GM18517 (cell line): Measurements from ENCODE around the gene SELENOM.

Experiments used
- ATAC-seq: cut with Tn5 transposase; IDR thresholded peaks from one replicate; pipeline ENCODE4 v1.9.1; 2021; ENCODE audit warnings: mild to moderate bottlenecking, moderate library complexity; ENCODE audit not compliant: unreplicated experiment

The SELENOM gene

DNA sequence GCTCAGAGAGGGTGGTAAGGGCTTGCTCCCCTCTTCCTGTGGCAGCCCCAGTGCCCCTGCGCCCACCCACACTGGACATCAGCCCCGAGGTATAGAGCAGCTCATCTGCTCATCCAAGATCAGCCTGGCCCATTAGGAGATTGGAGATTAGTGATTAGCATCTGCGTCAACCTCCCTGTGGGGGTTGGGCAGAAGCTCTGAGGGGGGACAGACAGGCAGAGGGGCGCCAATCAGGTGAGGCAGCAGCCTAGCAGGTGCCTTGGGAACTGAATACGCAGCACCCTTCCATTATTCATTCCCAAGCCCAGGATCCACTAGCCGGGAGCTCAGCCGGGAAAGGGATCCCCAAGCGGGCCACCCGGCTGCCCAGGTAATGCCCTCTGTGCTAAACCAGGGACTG lies 15.2 kb downstream of the SELENOM start:
- ATAC-seq, result no peak

DNA sequence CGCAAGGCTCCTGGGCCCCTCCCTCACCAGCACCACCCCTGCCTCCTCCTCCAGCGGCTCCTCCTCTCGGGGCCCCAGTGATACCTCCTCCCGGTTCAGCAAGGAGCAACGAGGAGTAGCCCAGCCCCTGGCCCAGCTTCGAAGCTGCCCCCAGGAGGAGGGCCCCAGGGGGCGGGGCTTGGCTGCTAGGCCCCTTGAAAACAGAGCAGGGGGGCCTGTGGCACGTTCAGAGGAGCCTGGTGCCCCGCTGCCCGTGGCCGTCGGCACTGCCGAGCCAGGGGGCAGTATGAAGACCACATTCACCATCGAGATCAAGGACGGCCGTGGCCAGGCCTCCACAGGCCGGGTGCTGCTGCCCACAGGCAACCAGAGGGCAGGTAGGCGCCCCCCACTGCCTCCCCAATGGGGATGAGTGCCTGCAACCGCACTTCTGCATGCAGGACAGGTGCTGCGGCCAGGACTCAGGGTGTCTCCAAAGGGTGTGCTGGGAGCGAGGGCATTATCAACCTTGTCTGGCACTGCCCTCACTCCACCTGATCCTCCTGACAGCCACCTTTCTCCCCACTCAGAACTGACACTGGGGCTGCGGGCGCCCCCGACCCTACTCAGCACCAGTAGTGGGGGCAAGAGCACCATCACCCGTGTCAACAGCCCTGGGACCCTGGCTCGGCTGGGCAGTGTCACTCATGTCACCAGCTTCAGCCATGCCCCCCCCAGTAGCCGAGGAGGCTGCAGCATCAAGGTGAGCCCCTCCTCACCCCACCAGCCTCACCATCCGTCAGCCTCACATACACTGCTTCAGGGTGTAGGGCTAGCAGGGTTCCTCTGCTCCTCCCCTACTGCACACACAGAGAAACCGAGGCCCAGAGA lies 16.0 kb downstream of the SELENOM start:
- ATAC-seq, result no peak

DNA sequence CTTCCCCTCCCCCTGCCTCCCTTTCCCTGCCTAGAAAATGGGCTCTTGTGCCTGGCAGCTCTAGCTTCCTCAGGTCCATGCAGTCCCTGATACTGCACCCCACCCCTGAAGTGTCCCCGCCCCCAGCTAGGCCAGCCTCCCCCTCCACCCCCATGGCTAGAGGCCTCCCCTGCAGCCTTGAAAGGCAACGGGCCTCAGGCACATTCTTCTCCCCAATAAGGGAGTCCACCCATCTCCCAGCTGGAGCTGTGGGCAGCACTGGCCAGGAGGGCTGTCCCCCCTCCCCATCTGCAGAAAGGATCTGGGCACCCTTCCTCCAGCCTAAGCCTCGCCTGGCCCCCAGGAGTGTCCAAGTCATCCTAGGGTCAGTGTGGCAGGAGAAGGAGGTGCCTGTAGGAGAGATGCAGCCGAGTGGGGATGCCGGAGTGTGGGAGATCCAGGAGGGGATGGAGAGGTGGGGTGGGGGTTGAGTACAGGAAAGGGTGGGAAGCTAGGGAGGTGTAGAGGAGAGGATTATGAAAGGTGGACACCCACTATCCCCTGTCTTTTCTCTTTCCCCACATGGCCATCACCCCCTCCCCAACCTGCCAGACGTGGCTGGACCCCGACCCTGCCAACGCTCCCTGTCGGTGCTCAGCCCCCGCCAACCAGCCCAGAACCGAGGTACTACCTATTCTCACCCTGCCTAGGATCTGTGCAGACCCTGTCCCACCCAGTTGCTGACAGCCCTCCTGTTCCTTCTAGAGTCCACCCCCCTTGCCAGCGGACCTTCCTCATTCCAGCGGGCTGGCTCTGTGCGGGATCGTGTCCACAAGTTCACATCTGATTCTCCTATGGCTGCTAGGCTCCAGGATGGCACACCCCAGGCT lies 16.9 kb downstream of the SELENOM start:
- ATAC-seq, result no peak

DNA sequence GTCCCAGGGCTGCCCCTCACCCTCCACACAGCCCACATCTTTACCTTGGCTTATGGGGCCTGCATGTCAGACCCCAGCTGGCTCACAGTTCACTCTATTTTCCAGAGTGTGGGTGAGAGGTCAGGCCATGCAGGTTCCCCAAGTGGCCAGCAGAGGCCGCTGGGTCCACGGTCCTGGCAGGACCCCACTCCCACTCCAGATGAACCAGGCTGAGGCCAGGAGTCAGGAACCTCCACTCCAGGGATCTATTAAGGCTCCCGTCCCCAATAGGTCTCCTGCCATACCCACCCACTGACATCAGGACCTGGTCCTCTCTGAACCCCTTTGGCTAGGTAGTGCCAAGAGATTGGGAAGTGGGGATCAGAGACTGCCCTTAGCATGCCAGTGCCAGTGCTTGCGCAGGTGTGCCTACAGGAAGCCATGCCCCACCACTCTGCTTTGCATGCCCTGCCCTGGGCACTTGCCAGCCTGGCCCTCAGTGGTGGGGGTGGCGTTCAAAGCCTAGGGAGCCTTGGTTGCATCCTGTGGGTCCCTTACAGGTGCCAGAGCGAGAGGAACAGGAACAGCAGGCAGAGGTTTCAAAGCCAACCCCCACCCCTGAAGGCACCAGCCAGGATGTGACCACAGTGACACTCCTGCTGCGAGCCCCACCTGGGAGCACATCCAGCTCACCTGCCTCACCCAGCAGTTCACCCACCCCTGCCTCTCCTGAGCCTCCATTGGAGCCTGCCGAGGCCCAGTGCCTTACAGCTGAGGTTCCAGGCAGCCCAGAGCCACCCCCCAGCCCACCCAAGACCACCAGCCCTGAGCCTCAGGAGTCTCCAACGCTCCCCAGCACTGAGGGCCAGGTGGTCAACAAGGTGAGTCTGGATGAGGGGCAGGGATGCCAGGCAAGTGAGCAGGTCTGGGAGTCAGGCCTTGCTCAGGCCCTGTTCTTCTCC lies 17.9 kb downstream of the SELENOM start:
- ATAC-seq, result no peak

DNA sequence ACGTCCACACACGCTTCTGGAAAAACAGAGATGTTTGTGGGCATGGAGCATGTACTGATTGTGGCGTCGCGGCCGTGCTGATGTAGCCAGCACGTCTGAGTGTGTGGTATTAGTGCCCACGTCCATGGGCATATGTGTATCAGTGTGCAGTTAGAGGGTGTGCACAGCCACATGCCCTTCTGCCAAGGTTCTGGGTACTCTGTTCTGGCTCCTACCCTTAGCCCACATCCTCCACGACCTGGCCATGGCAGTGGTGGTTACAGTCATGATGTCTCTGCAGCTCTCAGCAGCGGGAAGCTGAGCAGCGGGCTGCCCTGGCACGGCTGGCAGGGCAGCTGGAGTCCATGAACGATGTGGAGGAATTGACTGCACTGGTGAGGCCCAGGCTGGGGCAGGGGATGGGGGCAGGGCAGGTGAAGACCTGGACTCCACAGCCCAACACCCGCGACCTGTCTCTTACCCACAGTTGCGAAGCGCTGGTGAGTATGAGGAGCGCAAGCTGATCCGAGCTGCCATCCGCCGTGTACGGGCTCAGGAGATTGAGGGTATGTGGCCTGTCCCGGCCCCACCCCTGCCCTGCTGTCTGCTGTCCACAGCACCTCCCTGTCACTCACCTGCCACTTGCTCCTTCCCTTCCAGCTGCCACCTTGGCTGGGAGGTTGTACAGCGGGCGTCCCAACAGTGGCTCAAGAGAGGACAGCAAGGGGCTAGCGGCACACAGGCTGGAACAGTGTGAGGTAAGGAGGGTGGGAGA lies 19.0 kb downstream of the SELENOM start:
- no peak for ATAC-seq

DNA sequence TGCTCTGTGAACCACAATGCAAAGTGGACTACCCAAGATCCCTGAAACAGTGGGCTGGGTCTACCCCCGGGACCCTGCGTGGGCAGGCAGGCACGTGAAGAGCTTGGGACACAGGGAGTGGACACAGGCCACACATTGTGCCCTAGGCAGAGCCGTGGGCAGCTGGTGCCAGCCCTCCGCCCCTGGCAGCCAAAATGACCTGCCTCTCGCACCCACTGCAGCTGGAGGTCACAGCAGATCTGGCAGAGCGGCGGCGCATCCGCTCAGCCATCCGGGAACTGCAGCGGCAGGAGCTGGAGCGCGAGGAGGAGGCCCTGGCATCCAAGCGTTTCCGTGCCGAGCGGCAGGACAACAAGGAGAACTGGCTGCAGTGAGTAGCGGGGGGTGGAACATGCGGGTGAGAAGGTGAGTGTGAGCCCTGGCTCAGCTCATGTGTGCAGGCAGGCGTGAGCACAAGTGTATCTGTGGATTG lies 19.6 kb downstream of the SELENOM start:
- no peak for ATAC-seq

DNA sequence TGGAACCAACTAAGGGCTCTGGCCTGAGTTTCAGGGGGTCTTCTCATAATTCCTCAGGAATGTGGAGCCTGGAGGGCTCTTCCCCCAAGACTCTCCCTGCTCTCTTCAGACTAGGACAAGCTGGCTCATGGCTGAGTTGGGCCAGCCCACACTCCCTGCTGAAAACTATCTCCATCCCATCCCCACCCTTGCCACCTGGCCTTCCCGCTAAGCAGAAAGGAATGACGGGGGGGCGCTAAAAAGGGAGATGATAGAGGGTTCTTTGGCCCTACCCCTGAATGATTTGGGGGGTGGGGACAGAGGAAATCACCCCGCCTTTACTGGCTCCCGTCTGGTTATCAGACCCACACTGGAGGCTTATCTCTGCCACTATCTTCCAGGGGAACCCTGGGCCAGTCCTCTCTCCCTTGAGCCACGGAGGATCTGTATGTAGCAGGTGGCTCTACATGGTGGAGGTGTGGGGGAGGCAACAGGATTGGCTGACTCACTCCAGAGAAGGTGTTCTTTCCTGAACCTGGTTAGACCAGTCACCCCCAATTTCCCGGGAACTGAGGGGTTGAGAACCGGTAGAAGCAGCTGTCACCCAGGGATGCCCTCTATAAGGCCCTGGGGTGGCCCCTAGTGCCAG lies 20.6 kb downstream of the SELENOM start:
- no peak for ATAC-seq

DNA sequence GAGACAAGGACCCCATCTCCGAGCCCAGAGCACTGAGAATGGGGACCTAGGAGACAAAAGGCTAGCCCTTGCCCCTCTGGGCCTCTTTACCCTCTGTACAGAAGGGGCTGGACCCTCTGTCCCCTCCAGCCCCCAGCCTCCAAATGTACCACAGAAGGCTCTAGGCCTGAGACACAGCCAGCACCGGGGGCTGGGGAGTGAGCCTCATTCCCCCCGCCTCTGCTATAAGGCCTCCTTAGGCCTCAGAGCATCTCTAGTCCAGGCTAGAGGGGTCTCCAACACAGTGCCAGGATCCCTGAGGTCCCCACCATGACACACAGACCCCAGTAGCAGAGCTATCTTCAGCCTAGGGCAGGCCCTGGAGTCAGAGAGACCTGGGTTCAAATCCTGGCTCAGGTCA lies 21.4 kb downstream of the SELENOM start:
- ATAC-seq, result no peak

DNA sequence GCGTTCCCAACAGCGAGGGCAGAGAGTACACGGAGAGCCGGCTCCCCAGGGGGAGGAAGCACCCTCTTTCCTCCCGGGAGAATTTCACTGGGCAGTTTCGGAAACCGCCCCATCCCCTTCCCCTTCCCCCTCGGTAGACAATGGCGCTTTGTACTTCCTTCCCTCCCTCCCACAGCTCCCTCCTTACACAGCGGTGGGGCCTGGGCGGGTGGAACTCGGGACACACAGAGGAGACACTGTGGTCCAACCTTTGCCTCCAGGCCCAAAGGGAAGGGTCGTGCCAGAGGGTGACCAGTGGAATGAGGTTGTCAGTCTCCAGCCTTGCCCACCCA lies 21.9 kb downstream of the SELENOM start:
- no peak for ATAC-seq

DNA sequence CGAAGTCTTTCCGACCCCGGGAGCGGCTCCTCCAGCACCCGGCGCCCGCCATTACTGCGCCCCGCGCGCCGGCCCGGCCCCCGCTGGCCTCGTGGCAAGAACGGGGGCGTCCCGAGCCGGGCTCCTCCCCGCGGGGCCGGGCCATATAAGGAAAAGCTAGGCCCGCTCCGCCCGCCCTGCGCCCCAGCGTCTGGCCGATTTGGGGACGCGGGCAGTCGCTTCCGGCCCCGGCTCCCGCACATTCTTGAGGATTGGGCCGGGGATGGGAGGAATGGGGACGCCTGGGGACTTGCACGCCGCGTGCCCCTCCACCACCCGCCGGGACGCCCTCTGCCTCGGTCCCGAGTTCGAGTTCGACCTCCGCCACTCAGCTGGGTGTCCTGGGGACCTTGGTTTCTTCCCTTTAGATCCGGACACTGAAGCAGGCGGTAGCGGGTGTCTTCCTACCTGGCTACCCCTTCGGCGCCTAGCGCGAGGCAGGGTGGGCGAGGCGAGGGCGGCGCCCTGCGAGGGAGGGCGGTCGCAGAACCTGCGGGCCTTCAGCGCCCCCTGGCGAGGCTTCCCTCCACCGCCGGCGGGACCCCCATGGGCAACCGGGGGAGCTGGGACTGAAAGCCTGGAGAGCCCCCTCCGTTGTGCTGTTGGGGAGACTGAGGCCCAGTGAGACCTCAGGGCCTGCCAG lies 22.4 kb downstream of the SELENOM start:
- peak; percentile 47 for ATAC-seq

DNA sequence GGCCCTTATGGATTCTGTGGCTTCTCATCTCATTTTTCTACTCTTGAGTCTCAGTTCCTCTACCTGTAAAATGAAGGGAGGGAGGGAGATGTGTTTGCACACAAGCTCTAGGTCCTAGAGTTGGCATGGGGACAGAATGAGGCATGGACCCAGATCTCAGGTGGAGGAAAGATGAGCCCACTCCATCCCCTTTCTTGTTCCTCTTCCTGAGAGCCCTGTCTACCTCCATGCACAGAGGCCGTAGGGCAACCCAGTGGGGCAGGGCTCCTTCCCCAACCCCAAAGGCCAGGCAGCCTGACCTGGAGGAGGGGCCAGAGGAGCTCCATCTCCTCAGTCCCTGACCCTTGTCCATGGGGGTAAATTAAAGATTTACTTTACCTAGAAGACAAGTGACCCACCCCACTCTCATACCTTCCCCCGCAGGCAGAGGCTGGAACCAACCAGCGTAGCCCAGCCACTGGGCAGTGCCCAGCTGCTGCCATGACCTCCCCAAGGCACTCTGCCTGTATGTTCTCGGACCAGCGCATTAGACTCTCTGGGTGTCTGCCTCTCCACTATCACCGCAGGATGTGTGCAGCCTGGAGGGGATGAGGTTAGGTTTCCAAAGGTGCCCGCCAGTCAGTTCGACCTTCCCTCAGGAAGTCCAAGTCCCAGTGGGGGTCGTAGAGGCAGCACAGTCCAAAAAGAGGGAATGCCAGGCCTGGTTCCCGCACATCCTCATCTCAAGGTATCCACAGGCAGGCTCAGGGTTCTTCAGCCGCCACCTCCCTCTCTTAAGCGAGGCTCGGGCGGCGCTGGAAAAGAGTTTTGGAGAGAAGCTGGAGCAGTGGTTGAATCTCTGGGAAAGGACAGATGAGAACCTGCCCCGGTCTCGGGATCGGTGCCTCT lies 23.2 kb downstream of the SELENOM start:
- ATAC-seq, result peak; percentile 9

DNA sequence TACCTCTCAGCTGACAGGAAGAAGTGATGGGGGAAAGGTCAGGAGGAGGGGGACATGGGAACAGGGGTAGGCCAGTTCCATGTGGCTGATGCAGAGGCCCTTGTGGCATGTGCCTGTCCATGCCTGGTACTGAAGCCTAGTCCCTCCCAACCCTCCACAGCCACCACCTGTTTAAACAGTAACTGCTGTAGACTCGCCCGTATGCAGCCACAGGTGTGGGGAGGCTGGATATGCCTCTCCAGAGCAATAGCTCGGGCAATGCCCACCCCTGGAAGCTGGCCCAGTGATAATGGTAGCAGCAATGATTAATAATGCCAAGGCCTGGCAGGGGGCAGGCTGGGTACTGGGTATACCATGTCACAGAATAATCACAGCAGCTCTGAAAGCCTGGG lies 24.0 kb downstream of the SELENOM start:
- ATAC-seq, result no peak

DNA sequence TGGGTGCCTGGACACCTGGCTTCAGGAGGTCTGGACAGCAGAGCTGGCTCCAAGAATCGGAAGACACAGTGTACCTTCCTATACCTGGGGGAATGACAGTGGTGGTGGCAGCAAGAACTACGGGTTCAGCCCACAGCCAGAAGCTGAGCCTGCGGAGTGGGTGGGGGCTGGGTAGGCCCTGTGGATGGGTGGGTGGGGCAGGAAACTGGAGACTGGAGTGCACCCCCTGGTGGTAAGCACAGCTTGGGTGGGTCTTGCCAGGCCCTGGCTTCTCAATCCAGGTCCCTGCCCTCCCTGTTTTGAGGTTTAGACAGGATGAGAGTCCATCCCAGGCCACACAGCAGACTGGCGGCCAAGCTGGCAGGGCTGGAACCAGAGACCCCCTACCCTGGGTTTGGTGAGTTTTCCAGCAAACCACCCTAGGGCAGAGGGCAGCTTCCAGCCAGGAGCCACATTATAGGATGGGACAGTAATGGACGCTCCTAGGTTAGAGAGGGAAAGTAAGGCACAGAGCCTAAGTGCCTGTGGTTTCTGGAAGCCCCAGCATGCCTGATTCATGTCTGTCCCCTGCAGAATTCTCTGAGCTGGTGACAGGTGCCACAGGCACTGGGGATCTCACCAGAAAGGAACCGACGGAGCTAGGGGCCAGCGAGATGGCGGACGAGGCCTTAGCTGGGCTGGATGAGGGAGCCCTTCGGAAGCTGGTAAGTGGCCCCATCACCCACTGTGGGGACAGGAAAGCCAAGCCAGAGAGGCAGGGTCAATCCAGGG lies 24.6 kb downstream of the SELENOM start:
- ATAC-seq, result no peak

DNA sequence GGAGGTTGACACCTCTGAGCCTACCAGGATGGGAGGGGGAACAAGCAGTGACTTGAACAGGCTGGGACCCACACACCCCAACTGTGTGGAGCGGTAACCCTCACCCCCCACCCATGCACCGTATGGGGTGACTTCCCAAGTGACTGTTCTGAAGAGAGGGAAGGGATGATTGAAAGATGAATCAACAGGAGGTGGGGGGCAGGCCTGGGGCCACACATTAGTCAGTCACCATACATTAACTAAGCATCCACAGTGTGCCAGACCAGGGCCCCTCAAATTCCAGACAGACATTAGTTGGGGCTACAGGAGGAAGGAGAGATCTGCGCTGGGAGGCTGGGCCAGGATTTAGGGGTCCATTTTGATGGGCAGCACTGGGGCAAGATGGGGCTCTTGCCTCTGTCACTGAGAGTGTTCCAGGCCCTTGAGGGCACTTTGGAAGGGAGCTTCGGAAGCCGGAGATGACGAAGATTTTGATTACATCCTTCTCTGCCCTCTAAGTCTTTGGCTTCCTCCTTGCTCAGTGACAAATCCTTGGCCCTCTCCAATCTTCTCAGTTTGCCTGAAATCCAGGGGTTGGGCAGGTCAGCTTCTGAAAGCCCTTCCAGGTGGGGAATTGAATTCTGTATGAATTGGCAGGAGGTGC lies 25.3 kb downstream of the SELENOM start:
- no peak for ATAC-seq

DNA sequence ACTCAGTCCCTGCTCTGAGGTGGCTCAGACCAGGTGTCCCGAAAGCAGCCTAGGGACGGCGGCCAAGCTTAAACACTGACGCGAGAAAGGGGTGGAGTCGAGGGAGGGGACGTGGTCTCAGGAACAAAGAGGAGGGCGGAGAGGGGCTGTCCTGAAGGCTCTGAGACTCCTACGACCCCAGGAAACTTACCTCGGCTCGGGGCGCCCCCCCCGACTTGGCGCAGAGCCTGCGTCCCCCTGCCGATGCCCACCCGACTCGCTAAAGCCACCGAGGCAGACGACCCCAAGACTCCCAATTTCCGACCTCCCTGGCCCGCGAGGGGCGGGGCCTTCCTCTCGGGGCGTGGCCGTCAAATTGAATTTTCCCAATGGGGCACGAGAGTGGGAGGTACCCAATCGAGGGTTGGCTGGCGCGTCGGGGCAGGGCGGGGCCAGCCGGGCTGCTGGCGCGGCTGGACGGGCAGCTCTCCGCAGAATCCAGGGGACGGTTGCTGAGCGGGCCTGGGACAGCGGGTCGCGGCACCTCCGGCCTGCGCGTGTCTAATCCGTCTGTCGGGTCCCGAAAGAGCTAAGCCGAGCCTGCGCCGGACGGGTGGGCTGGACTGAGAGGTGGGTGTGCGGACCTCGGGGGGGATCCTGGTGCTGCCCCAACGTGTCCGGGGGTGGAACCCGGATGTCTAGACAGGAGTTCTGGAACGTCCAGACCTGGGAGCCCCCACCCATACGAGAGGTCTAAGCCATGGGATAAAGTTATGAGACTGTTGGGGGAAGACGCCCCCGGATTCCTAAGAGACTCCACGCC lies 26.3 kb downstream of the SELENOM start, which contains the start of gene SMTN:
Gene SMTN (plus strand): TSS at position 471 of the 802 bp plus-strand sequence. CDS start 1,941 bp downstream, outside the sequence.
- ATAC-seq, result peak; percentile 53
